Measurements from ENCODE around the gene PRAF2.

GRCh38 chrX:49106296-49106695 lies 32.5 kb upstream of the PRAF2 start:
- no peak for TF ChIP-seq POLR2A (IDR thresholded peaks at IDR 0.05)
- no peak for TF ChIP-seq CTCF (IDR thresholded peaks at IDR 0.05 in 4 of 5, conservative IDR thresholded peaks at IDR 0.05 in 1 of 5)

Data from gastrocnemius medialis (tissue), 4 donors.